Astrocyte of the hippocampus (primary cell): Measurements from ENCODE around the gene PCYT2.
A peak's percentile ranks its signal among the peaks of the same experiment; 100 is the strongest.
"Not testable (repeated sequence)": the region's sequence is repeated elsewhere in the genome, so short reads cannot be mapped to it uniquely, and the experiment has no call there.

ENCODE experiments used
- DNase-seq: peaks from one replicate; pipeline ENCODE4 v3.0.0; 2011; ENCODE audit warnings: low read depth, low spot score

PCYT2 gene

DNA sequence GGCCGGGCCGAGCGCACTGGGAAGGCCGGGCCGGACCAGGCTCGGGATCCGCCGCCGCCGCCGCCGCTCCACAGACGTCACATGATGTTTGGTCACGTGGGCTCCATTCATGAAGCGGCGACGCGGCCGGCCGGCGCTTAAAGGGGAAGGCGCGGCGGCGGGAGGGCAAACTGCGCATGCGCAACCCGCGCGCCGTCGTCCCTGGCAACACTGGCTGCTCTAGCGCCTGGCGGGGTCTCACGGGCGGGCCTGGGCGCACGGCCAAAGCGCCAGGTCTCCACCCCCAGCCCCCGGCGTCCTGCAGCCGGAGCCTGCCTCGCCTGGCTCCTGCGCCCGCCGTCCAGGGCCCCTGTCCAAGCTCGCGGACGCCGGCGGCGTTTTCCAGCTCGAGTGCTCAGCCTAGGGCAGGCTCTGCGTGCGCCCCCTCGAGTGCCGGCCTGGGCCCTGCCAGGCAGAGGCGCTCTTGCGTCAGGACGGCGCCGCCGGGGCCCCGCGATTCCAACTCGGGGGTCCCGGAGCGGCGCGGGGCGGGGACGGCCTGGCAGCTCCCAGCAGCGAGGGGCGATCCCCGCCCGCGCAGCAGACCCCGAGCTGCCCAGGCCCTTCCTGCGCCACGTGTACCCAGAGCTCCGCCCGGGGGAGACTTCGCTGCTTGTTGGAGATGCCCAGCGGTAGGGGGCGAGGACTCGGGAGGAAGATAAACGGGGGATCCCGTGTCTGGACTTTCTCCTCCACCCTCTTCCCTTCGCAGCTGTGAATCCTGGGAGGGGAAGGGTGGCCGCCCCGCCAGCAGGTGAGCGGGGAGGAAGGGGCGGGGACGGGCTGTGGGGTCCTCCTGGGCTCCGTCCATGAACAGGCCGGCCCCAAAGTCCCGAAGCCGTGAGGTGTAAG lies 16.7 kb upstream of the PCYT2 start, which contains the start of gene MAFG:
MAFG (minus strand) TSS at position 83 of the 891 bp plus-strand sequence. CDS start 4,550 bp downstream, outside the sequence.
- DNase-seq: peak; percentile 99

DNA sequence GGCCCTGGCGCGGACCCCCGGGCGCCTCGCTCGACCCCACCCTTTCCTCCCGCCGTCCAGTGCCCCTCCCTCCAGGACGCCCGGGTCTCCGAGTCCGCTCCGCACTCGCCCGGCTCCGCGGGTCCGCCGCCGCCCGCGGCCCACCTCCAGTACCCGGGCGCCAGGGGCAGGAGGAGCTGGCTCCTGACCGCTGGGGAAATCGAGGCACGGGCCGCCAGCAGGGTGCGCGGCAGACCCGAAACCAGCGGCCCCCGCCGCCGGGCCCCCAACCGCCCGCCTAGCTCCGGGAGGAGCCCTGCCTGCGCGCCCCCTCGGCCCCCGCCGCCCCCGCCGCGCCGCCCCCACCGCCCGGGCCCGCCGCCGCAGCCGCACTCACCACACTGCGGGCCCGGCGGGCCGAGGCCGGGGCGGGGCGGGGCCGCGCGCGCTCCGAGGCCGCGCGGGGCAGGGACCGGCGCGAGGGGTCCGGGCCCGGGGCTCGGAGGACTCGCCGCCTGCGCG lies 16.0 kb upstream of the PCYT2 start:
- no peak for DNase-seq

DNA sequence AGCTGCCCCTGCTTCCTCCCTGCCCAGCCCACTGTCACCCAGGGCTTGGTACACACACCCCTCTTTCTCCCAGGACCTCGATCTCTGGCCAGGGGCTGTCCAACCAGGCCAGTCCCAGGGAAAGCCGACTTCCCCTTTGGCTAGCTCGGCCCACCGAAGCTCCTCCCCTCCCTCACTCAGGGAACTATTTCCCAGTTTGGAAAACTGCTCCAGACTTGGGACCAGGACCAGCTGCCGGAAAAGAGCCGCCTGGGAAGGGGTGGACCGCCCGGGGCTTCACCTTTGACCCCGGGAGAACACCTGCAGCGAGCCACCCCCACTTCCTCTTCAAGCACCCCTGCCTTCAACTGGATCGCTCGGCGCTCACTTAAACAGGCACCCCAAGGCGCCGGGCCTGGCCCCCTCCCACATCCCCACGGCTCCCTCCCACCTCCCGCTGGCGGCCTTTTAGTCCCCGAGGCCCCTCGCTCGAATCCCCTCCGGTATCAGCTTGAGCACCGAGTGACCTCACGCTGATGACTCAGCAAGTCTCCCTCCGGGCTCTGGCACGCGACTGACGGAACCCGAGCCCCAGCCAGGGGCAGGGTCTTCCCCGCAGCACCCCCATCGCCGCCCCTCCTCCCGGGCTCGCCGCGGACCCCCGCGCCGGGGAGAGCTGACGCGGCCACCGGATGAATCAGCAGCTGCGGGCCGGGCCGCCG lies 15.4 kb upstream of the PCYT2 start:
- DNase-seq: peak; percentile 88

DNA sequence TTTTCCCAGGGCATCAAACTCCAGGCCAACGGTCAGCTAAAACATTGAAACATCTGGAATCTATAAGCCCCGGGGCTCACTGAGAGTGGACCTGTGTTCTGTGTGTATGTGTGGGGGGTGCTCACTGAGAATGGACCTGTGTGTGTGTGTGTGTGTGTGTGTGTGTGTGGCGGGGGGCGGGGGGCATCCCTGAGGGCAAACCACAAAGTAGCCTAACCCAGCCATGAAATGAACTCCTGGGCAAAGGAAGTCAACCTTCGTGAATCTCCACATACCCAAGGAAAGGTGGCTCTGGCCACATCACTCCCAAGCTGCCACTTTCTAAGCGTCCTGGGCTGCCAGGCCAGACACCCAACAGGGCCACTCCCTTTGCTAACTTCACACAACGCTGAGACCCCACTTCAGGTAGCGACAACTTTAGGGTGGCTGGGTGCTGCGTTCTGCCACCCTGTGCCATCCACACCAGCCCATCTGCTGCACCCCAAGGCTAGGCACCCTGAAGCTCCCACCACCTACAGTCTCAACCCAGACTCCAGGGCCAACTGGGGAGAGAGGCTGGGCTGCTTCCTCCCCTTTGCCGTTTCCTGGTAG lies 14.8 kb upstream of the PCYT2 start:
- DNase-seq: no peak

DNA sequence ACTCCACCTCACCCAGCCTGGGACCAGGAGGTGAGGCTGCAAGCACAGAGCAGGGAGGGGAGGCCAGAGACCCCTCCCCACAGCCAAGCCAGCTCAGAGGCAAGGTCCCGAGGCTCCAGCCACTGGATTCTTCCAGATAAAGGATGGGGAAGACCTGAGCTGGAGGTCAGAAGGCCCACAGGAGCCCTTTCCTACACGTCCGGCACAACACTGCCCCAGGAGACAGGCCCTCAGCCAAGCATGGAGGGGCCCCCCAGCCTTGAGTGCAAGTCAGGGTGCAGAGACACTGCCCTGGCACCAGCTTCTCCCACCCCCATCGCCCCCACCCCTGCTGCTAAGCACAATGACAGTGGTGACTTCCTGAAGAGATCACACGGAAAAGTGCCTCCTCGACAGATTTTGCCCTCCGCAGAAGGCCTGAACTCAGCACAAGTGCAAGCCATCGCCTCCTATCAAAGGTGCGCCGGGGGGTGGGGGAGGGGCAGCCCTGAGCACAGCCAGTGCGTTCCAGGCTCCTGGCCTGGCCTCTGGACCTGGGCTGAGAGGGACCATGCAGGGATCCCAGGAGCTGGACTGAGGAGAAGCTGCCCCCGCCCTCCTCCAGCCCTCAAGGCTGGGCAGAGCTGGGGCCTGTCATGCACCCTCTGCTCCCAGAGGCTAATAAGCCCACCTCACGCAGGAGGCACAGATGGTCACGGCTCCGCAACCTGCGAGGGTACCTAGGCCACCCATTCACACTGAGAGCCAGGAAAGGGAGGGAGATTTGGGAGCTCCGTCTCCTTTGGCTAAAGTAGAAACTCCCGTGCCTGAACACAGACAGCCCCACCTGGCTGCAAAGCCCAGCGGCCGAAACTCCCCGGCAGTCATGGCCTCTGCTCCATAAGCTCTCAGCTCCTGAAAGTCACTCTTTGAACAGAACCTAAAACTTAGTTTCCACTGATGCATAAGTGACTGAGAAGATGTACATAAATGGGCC lies 13.6 kb upstream of the PCYT2 start:
- DNase-seq: no peak

DNA sequence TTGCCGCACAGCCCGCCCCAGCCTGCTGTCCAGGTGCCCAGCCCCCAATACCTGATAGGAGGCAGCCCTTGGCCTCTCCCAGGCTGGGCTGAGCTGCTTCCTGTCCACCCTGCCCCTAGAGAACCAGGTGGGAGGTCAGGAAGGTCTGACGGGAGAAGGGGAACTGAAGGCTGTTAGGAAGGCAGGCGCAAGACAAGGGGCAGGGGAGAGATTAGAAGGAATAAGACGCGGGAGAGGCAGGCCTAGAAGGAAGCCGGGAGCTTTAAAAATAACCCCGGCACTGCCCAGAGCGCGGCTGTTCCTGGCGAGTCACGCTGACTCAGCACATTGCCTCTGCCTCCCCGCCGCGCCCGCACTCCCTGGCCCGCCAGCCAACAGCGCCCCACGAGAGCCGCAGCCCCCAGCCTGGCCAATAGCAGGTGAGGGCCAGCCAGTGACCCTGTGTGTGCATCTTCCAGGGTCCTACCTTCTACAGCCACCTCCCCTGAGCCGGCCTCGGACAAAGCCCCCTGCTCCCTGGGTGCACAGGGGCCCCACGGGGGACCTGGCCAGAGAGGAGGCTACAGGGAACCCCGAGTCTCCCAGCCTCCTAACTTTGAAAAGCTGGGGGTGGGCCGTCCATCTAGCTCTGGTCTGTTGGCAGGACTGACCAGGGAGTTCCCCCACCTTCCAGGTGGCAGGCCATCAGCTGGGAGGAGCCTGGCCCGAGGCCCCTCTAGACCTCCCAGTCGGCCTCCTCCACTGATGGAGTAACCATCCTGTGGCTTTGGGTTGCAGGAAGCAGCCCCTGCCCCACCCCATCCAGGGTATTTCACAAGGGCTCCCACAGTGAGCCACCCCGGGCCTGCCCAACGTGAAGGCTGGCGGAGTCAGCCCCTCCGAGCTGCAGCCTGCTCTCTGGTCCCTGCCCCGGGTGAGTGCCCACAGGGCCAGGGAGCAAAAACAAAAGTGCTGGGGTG lies 12.4 kb upstream of the PCYT2 start:
- DNase-seq: peak; percentile 88

DNA sequence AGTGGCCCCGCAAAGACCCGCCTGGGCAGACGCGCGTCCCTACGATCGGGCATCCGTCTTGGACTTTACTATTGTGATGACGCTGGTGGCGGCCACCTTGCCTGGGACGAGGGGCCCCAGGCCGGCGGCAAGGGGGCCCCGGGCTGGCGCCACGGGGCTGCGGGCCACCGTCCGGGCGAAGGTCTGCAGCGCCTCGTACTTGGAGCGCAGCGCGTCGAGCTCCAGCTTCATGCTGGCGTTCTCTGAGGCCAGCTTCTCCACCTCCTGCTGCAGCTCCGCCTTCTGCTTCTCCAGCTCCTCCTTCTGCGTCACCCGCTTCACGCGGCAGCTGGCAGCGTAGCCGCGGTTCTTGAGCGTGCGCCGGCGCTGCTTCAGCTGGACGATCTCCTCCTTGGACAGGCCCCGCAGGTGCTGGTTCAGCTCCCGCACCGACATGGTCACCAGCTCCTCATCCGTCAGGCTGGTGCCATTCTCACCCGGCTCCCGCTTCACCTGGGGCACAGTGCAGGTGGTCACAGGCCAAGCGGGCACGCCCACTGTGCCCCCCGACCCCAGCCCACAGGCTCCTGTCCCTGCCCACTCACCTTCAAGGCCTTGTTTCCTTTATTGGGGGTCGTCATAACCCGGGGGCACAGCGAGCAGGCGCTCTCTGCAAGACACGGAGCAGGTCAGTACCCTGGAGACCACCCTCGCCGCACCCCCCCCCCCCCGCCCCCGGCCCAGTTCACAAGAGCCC lies 11.5 kb upstream of the PCYT2 start:
- DNase-seq: no peak

DNA sequence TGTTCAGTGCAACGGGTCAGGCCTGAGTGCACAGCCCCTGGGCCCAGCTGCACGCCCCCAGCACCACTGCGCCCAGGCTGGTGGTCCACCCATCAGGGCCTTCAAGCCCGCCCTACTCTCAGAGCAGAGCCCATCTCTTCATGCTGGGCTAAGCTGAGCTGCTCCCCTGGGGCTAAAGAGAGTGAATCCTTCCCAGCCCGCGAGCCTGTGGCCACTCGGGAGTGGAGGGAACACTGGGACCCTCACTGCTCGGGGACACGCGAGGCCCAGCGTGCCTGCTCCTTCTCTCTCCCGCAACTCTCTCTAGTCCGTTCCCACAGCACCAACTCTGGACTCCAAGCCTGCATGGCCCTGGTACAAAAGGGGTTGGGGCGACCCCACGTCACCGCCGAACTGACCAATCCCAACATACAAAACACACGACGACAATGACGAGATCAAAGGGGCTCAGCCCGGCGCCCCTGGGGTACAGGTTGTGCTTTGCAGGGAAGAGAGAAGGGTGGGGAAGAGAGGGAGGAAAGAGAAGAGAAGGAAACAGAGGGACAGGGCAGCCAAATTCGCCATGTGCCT lies 10.9 kb upstream of the PCYT2 start:
- DNase-seq: no peak

DNA sequence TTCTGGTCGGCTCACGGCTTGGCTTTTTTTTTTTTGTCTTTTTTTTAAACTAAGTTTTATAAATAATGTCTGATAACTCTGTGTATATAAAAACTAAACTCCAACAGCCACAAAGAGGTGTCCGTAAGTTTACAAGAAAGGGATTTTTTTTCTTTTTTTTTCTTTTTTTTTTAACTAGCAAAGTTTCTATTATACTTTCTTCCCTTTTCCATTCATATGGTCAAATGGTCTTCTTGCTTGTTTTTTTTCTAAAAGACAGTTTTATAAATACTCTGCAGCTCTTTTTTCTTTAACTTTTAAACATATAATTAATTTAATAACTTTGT lies 10.3 kb upstream of the PCYT2 start:
- no peak for DNase-seq

DNA sequence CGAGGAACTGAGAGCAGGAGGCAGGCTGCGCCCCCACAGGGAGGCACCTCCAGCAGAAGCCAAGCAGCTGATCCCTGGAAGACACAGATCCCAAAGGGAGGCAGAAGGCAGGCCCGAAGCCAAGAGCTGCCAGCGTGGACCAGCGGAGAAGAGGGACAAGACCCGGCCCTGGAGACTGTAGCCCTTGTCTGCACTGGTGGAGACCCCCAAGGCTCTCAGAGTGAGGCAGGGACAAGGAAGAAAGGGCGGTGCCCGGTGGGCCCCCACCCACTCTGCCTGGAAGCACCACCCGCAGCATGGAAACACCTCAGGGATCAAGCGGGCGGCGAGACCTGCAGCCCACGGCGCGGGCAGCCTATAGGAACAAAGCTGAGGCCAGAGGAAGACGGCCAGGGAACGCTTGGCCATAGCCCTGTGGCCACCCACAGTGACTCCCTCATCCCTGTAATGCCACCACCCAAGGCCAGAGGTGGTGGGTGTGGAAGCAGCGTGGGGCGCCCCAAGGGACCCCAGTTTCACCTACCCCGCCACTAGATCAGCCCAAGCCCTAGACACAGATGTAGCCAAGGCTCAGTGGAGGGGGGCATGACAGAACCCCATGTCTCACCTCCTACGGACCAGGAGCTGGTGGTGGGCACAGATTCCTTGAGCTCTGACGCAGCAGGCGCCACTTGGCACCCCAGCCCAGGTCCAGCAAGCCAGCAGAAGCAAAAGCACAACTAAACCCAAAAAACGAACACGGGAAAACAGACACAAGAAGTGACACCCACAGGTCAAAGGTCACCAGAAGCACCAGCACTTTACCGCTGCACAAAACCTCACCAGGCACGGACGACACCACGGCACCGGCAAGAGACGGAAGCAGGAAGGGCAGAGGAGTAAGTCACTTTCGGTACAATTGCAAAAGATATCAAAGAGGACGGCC lies 9.7 kb upstream of the PCYT2 start:
- DNase-seq: no peak

DNA sequence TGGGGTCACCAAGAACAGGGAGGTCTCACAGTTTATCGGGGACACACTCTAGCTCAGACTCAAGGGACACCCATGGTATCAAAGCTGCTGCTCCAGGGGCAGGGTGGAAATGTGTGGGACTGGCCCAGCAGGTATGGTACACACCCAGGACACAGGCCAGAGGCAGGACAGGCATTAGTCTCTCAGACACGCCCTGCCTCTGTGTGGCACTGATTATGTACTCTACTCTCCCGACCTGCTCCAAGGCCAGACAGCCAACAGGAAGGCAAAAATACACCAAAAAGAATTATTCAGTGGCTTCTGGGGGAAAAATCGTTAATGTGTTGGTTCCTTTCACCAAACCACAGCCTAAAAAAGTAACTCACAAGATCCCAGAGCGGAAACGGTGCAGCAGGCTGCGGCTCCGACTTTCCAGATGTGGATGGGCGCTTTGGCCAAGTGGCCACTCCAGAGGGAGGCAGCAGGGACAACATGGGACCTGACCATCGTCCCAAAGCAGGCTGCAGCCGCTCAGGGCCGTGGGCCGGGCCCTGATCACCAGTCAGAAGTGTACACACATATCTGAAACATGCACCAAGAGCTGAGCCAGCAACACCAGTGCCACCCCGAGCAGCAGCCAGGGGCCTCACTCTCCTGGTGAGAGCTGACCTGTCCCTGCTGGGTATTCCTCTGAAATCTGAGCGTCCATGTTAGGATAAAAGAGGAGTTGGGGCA lies 7.8 kb upstream of the PCYT2 start:
- DNase-seq: no peak

DNA sequence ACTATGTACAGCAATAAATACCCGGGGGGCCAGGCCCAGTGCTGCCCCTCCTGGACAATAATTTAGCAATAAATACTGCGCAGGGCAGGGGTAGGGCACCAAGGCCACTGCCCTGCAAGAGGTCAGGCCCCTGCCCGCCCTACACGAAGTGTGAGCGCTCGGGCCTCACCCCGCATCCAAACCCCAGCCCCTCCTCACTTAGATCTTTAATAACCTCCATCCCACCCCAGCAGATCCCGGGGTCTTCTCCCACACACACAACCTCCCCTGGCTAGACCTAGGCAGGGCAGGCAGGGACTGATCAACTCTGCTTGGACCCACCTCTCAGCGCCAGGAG lies 7.1 kb upstream of the PCYT2 start:
- not testable (repeated sequence) for DNase-seq

DNA sequence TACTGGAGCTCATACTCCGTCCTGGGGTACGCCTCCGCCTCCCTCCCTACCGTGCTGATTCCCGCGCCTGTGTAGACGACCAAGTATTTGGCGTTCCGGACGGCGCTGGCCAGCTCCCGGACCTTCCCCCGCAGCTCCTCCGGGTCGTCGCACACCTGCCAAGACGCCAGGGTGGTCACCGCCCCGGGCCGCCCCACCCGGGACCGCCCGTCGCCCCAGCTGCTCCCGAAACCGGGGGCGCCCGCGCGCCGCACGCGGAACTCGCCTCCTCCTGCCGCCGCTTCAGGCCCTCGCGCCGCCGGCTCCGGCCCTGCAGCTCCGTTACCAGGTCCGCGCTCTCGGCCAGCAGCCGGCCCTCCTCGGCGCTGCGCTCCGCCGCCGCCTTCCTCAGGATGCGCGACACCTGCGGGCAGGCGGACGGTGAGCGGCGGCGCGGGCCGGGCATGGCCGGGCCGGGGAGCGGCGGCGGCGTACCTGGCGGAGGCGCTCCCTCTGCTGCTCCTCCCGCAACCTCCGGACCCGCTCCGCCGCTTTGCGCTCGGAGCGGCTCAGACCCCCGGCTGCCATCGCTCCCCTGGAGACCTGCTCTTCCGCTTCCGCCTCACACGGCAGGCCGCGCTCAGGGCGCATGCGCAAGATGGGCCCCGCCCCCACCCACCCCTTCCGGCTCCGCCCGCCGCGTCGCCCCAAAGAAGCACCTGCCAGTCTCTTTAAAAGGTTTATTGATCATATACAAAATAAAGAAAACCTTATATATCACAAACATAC lies 6.5 kb upstream of the PCYT2 start, which contains the start of gene SIRT7:
SIRT7 (minus strand) TSS at position 612 of the 768 bp plus-strand sequence; CDS start at position 567, 45 bp downstream.
- peak; percentile 89 for DNase-seq

DNA sequence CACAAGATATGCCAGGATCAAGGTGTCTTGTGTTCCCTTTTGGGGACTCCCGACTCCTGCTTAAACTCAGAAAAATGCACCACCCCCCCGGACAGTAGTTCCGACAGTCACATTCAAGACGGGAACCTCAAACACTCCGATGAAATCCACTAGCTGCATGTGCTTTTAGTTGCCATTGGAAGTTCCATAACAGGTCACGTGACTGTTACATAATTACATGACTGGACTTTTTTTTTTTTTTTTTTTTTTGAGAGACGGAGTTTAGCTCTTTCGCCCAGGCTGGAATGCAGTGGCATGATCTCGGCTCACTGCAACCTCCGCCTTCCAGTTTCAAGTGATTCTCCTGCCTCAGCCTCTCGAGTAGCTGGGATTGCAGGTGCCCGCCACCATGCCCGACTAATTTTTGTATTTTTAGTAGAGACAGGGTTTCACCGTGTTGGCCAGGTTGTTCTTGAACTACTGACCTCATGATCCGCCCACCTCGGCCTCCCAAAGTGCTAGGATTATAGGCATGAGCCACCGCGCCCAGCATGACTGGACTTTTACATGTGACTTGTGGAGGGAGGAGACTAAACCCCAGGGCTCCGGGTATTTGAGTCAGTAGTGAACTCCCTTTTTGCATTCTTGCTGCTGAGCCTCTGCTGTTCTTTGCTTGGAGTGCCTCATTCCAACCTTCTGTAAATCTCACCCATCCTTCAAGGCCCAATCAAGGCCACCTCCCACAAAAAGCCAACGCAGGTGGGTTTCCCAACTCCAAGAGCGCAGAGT lies 5.2 kb upstream of the PCYT2 start:
- peak; percentile 60 for DNase-seq

DNA sequence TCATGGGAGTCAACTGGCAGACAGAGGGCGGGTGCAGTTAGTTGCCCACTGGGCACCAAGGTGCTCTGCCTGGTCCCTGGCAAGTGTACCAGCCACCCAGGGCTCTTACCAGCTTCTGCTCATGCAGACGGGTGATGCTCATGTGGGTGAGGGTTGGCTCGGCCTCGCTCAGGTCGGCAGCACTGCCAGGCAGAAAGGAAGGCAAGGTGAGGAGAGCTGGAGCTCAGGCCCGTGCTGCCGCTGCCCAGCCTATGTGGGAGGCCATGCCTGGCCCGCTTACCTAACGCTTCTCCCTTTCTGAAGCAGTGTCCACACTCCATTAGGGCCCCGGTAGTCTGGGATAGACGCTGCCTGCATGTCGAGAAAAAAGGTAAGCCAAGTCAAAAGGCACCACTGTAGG lies 4.1 kb upstream of the PCYT2 start:
- no peak for DNase-seq
